Endodermal cell (in vitro differentiated cells): ENCODE data around the gene TBXAS1. TPM values are rescaled to one million over a fixed set of nuclear protein-coding genes. Genes with fewer than 3 reads are reported as not detected.

Source experiments
- DNase-seq: peaks from one replicate; pipeline ENCODE4 v3.0.0-alpha.2; 2017
- H3K27ac ChIP-seq: 2 replicates; pipeline ENCODE4 v1.5.1; 2013; ENCODE audit warnings: mild to moderate bottlenecking, low read depth, low read length, moderate library complexity
- H3K27me3 ChIP-seq: 2 replicates; pipeline ENCODE4 v1.6.1; 2013; ENCODE audit warnings: mild to moderate bottlenecking, low read length, moderate library complexity; ENCODE audit not compliant: insufficient read depth, control insufficient read depth, poor library complexity, severe bottlenecking
- H3K36me3 ChIP-seq: 2 replicates; pipeline ENCODE4 v1.7.0; 2013; ENCODE audit warnings: mild to moderate bottlenecking, low read length, moderate library complexity; ENCODE audit not compliant: control insufficient read depth, insufficient read depth
- H3K4me1 ChIP-seq: one replicate; pipeline ENCODE4 v1.7.0; 2013; ENCODE audit warnings: low read length; ENCODE audit not compliant: control insufficient read depth, insufficient read depth
- H3K4me3 ChIP-seq: 2 replicates; pipeline ENCODE4 v1.5.1; 2013; ENCODE audit warnings: mild to moderate bottlenecking, low read length, moderate library complexity
- H3K9ac ChIP-seq: 2 replicates; pipeline ENCODE4 v1.6.1; 2013; ENCODE audit warnings: mild to moderate bottlenecking, low read length, moderate library complexity; ENCODE audit not compliant: poor library complexity, severe bottlenecking; ENCODE audit errors: extremely low read depth
- H3K9me3 ChIP-seq: 2 replicates; pipeline ENCODE4 v1.6.1; 2013; ENCODE audit warnings: mild to moderate bottlenecking, low read length, moderate library complexity; ENCODE audit not compliant: control insufficient read depth
- H3K27ac Mint-ChIP-seq: 2 replicates; pipeline ENCODE4 v1.8.0; 2020; ENCODE audit warnings: mixed read lengths
- H3K27me3 Mint-ChIP-seq: 2 replicates; pipeline ENCODE4 v1.8.0; 2021; ENCODE audit warnings: mild to moderate bottlenecking, mixed read lengths; ENCODE audit not compliant: insufficient read depth
- H3K36me3 Mint-ChIP-seq: 2 replicates; pipeline ENCODE4 v1.8.0; 2020; ENCODE audit warnings: low read depth, mixed read lengths
- H3K4me1 Mint-ChIP-seq: 2 replicates; pipeline ENCODE4 v1.8.0; 2020; ENCODE audit warnings: mixed read lengths
- H3K4me3 Mint-ChIP-seq: 2 replicates; pipeline ENCODE4 v1.8.0; 2020; ENCODE audit warnings: mild to moderate bottlenecking, moderate library complexity, mixed read lengths
- H3K9me3 Mint-ChIP-seq: 2 replicates; pipeline ENCODE4 v1.8.0; 2020; ENCODE audit warnings: mild to moderate bottlenecking, mixed read lengths
- CTCF ChIP-seq: fragments of 200-600 bp; sonication (generic); conservative IDR thresholded peaks from 2 replicates; pipeline ENCODE4 v1.5.0; 2021; ENCODE audit warnings: antibody characterized with exemption, mild to moderate bottlenecking
- WGBS, 2 experiments: methylation state at CpG; one replicate each; pipeline versions ENCODE4 v1.1.5 to v1.1.7; 2013; ENCODE audit warnings: missing lambda C conversion rate in 2 of 2, mixed read lengths in 1 of 2; ENCODE audit not compliant: insufficient coverage in 1 of 2, insufficient read length in 1 of 2; 5-methylcytosine and 5-hydroxymethylcytosine counted together
- total RNA-seq, 2 donors: library from RNA; stranded (reverse); fragmentation: NEBNext Ultra II Directional in 1 of 2; extraction: Animal tissue kit (Norgen Biotek cat#: 25700) in 1 of 2; gene quantifications; 2 replicates in 1 of 2; 3 replicates in 1 of 2; pipeline ENCODE4 v1.2.1, GENCODE V29; 2021

Gene TBXAS1
- total RNA-seq, 2 donors from 2014 or later, result 7.6 to 13.5 TPM

- WGBS, 2 experiments, result 90% methylated on average over 1 of the region's 1 CpG; no CpG with 5 or more reads in 1 of the 2 experiments
- Histone ChIP-seq H3K27me3 (no peaks in the 10 kb centered on the region), H3K36me3 (no peaks in the 10 kb centered on the region), H3K9me3 (no peaks in the 10 kb centered on the region), H3K27ac (no peak overlapping the region), H3K4me3 (no peak overlapping the region), H3K9ac (no peak overlapping the region), H3K4me1 (no peaks in the 10 kb centered on the region)
- Mint-ChIP-seq H3K27me3 (no peaks in the 10 kb centered on the region), H3K4me1 (peaks cover 4% of the 10 kb centered on the region), H3K4me3 (no peak overlapping the region), H3K27ac (peak overlapping the region; percentile 19), H3K9me3 (no peaks in the 10 kb centered on the region), H3K36me3 (peaks cover 3% of the 10 kb centered on the region)
- DNase-seq, result no peak
- TF ChIP-seq CTCF, result no peak
Observed at GRCh38 chr7:140048989-140049338, 219.9 kb downstream of the TBXAS1 start.

- no peaks in the 10 kb centered on the region for H3K27me3 Mint-ChIP-seq
- DNase-seq, result no peak
- H3K4me3 Mint-ChIP-seq, result no peak overlapping the region
- H3K4me1 ChIP-seq, result no peaks in the 10 kb centered on the region
- H3K9me3 ChIP-seq, result no peaks in the 10 kb centered on the region
- no peak overlapping the region for H3K9ac ChIP-seq
- 86 to 92% methylated on average over 1 to 5 of the region's 5 CpGs for WGBS, 2 experiments
- no peaks in the 10 kb centered on the region for H3K9me3 Mint-ChIP-seq
- no peaks in the 10 kb centered on the region for H3K36me3 ChIP-seq
- H3K27ac ChIP-seq, result no peak overlapping the region
- no peak for TF ChIP-seq CTCF
- H3K27me3 ChIP-seq, result no peaks in the 10 kb centered on the region
- peak overlapping the region; percentile 19 for H3K27ac Mint-ChIP-seq
- H3K4me1 Mint-ChIP-seq, result peaks cover 4% of the 10 kb centered on the region
- no peaks in the 10 kb centered on the region for H3K36me3 Mint-ChIP-seq
- H3K4me3 ChIP-seq, result no peak overlapping the region
Observed at GRCh38 chr7:140049339-140050024, 220.4 kb downstream of the TBXAS1 start.

GRCh38 chr7:140050100-140050499 lies 221.0 kb downstream of the TBXAS1 start:
- Mint-ChIP-seq H3K36me3 (no peaks in the 10 kb centered on the region), H3K27ac (no peak overlapping the region), H3K4me3 (no peak overlapping the region), H3K27me3 (no peaks in the 10 kb centered on the region), H3K9me3 (no peaks in the 10 kb centered on the region), H3K4me1 (peaks cover 1% of the 10 kb centered on the region)
- no peaks in the 10 kb centered on the region for H3K4me1 ChIP-seq
- H3K4me3 ChIP-seq, result no peak overlapping the region
- TF ChIP-seq CTCF, result no peak
- 84 to 88% methylated on average over 1 to 3 of the region's 3 CpGs for WGBS, 2 experiments
- no peaks in the 10 kb centered on the region for H3K36me3 ChIP-seq
- H3K9me3 ChIP-seq, result no peaks in the 10 kb centered on the region
- no peak overlapping the region for H3K27ac ChIP-seq
- H3K9ac ChIP-seq, result no peak overlapping the region
- no peaks in the 10 kb centered on the region for H3K27me3 ChIP-seq
- no peak for DNase-seq
